Peyer's patch (tissue), 4 donors: ENCODE data around the gene UBQLN1.

Experiments
- CTCF ChIP-seq, 6 experiments: fragments of 450-650 bp in 4 of 6; fragments of 200-600 bp in 2 of 6; sonication (generic) in 1 of 6; IDR thresholded peaks; one replicate each; pipeline ENCODE4 v1.5.1; 2017 to 2019; ENCODE audit warnings: antibody characterized with exemption in 6 of 6, mild to moderate bottlenecking in 3 of 6, moderate library complexity in 1 of 6
- POLR2A ChIP-seq, 2 donors: fragments of 450-650 bp; IDR thresholded peaks; one replicate each; pipeline ENCODE4 v1.5.1; 2017; ENCODE audit warnings: antibody characterized with exemption in 2 of 2, mild to moderate bottlenecking in 2 of 2, moderate library complexity in 2 of 2

- TF ChIP-seq CTCF (IDR thresholded peaks at IDR 0.05) (no peak), POLR2A (IDR thresholded peaks at IDR 0.05) (no peak)
Measured at GRCh38 chr9:83637389-83637788, 70.4 kb downstream of the UBQLN1 start.
